Measurements from ENCODE around the gene FGF8. TPM values are rescaled to one million over a fixed set of nuclear protein-coding genes. Genes with fewer than 3 reads are reported as not detected.

FGF8 gene
- total RNA-seq, 4 donors from 2014 or later, result not detected

DNA sequence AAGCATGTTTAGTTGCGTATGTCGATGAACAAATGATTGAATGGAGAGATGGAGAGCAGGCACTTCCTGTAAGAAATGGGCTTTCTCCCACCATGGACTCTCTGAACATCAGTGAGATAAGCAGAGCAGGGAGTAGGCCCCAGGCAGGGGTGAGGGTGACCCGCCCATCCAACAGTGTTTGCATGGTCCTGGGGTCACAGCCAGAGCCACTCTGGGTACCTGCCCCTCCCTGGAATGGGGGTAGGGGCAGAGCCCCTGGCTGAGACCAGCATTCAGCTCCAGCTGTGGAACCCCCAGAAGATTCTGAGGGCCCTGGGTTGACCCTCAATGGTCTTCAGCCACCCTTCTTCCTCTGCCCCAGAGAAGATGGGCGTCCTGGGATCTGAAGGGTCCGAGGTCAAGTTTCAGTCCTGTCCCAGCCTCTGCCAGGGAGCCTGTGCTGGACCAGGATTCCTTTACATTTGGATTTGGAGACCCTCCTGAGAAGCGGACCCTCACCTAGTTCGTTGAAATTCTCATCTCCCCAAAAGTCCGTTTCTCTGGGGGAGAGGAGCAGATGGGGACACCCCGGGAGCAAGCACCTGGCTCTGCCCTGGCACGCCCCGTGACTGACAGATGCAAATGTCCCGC, 2.4 kb upstream of the FGF8 start:
- peak; percentile 63 to 69 for DNase-seq (ENCODE audit: low spot score in 2 of 2)
- WGBS, result 55% methylated on average over 11 of the region's 12 CpGs
- Histone ChIP-seq H3K27ac (no peak overlapping the region), H3K27me3 (peaks cover 64% of the 10 kb centered on the region), H3K36me3 (no peaks in the 10 kb centered on the region), H3K4me1 (peaks cover 72% of the 10 kb centered on the region), H3K9me3 (no peaks in the 10 kb centered on the region), H3K4me3 (peak overlapping the region; percentile 50)
- TF ChIP-seq, protein P1, sequence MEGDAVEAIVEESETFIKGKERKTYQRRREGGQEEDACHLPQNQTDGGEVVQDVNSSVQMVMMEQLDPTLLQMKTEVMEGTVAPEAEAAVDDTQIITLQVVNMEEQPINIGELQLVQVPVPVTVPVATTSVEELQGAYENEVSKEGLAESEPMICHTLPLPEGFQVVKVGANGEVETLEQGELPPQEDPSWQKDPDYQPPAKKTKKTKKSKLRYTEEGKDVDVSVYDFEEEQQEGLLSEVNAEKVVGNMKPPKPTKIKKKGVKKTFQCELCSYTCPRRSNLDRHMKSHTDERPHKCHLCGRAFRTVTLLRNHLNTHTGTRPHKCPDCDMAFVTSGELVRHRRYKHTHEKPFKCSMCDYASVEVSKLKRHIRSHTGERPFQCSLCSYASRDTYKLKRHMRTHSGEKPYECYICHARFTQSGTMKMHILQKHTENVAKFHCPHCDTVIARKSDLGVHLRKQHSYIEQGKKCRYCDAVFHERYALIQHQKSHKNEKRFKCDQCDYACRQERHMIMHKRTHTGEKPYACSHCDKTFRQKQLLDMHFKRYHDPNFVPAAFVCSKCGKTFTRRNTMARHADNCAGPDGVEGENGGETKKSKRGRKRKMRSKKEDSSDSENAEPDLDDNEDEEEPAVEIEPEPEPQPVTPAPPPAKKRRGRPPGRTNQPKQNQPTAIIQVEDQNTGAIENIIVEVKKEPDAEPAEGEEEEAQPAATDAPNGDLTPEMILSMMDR (IDR thresholded peaks at IDR 0.05), result no peak
- TF ChIP-seq EP300 (IDR thresholded peaks at IDR 0.05), result no peak
- TF ChIP-seq POLR2A (IDR thresholded peaks at IDR 0.05), result no peak
- no peak for TF ChIP-seq POLR2AphosphoS5 (IDR thresholded peaks at IDR 0.05)

DNA sequence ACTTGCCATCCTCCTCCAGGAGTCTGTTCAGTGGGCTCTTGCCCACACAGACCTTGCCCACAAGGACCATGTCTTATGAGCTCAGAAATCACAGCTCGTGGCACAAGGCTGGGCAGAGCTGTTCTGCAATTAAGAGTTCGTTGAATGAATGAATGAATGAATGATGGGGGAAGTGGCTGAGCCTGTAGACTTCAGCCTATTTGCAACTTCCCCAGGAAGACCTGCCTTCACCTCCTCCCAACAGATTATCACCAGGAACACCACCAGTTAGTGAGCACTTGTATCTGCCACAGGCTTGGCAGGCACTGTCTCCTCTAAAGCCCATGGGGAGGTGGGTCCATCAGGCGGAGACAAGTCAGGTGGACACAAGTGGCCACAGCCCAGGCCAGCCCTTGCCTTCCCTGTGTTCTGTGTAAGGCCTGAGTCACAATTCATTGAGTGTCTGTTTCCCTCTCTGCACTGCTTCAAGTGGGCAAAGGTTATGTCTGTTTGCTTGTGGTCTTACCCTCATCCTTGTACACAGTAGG, 1.8 kb upstream of the FGF8 start:
- WGBS, result 95% methylated on average over 3 of the region's 3 CpGs

DNA sequence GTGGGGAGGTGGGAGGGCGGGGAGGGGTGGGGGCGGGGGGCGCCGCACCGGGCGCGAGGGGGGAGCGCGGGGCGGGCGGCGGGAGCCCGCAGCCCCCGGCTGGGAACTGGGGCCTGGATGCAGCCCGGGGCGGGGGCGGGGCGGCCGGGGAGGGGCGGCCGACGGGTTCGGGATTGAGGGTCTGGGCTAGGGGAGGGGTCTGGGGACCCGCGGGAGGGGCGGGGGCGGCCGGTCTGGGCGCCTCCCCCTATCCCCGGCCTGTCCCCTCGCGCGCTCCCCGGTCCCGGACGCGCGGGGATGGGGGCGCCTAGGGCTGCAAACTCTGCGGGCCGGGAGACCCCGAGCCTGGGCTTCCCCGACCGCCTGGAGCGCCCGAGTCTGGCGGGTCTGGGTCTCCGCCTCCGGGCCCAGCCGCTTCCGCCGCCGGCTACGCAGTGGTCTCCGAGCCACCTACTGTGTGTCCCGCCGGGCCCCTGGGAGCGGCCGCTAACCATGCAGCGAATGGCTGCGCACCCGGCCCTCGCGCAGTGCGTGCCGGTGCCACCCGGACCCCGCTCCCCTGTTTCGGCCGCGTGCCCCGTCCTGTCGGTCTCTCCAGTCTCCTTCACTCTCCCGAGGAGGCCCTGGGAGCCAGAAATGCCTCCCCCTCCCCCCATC, 375 bp upstream of the FGF8 start:
- peaks cover 83% of the 10 kb centered on the region for H3K27me3 ChIP-seq
- H3K36me3 ChIP-seq, result no peaks in the 10 kb centered on the region
- no peak overlapping the region for H3K27ac ChIP-seq
- peaks cover 55% of the 10 kb centered on the region for H3K4me1 ChIP-seq
- TF ChIP-seq POLR2AphosphoS5 (IDR thresholded peaks at IDR 0.05) (no peak), POLR2A (IDR thresholded peaks at IDR 0.05) (no peak), EP300 (IDR thresholded peaks at IDR 0.05) (no peak)
- TF ChIP-seq, protein P1 (IDR thresholded peaks at IDR 0.05), result no peak
- WGBS, result 11% methylated on average over 42 of the region's 74 CpGs
- peak; percentile 37 to 73 for DNase-seq (ENCODE audit: low spot score in 2 of 2)
- H3K9me3 ChIP-seq, result no peaks in the 10 kb centered on the region
- peak overlapping the region; percentile 47 for H3K4me3 ChIP-seq

More for the DNA sequence above, 1.8 kb upstream of the FGF8 start:
- Histone ChIP-seq H3K9me3 (no peaks in the 10 kb centered on the region), H3K4me3 (no peak overlapping the region), H3K4me1 (peaks cover 69% of the 10 kb centered on the region), H3K27ac (no peak overlapping the region), H3K36me3 (no peaks in the 10 kb centered on the region), H3K27me3 (peaks cover 70% of the 10 kb centered on the region)
- TF ChIP-seq POLR2A (IDR thresholded peaks at IDR 0.05) (no peak), EP300 (IDR thresholded peaks at IDR 0.05) (no peak), POLR2AphosphoS5 (IDR thresholded peaks at IDR 0.05) (no peak)
- TF ChIP-seq, protein P1 (IDR thresholded peaks at IDR 0.05), result no peak
- peak in 1 of 2 donors; percentile 61 for DNase-seq (ENCODE audit: low spot score in 2 of 2)

DNA sequence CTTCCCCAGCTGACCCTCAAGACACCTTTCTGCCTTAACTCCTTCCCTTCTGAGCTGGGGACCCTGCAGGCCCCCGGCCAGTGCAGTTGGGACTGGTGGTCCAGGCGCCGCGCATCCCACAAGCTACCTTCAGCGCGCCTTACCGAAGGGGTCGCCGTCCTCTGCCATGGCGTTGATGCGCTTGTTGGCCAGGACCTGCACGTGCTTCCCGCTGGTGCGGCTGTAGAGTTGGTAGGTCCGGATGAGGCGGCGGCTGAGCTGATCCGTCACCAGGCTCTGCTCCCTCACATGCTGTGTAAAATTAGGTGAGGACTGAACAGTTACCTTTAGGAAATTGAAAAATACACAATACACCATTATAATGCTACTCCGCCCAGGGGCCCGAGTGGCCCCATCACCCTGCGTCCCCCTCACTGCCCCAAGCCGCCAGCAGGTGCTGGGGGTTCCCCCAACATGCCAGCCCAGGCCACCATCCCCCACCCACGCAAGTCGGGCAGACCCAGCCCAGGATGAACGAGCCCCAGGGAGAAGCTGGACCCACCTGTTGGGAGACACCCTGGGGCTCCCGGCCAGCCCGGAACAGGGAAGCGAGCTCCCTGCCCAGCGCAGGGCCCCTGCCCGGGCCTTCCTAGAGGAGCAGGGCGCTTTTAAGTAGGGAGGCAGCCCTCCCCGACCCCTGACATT, 1.2 kb downstream of the FGF8 start:
- no peaks in the 10 kb centered on the region for H3K36me3 ChIP-seq
- H3K4me1 ChIP-seq, result peaks cover 39% of the 10 kb centered on the region
- peak in 1 of 2 donors; percentile 72 for DNase-seq (ENCODE audit: low spot score in 2 of 2)
- H3K27ac ChIP-seq, result no peak overlapping the region
- no peaks in the 10 kb centered on the region for H3K9me3 ChIP-seq
- peaks cover 96% of the 10 kb centered on the region for H3K27me3 ChIP-seq
- no peak overlapping the region for H3K4me3 ChIP-seq
- no peak for TF ChIP-seq POLR2A (IDR thresholded peaks at IDR 0.05)
- no peak for TF ChIP-seq POLR2AphosphoS5 (IDR thresholded peaks at IDR 0.05)
- TF ChIP-seq, protein P1 (IDR thresholded peaks at IDR 0.05), result no peak
- TF ChIP-seq EP300 (IDR thresholded peaks at IDR 0.05), result no peak
- 5% methylated on average over 15 of the region's 32 CpGs for WGBS
